Left kidney (tissue), 2 donors: ENCODE results near the gene TIGD4. TPM values are rescaled to one million over a fixed set of nuclear protein-coding genes. Genes with fewer than 3 reads are reported as not detected.
"Not testable (repeated sequence)": the region's sequence is repeated elsewhere in the genome, so short reads cannot be mapped to it uniquely, and the experiment has no call there.

Source experiments
- DNase-seq: peaks from one replicate; pipeline ENCODE4 v3.0.0-alpha.2; 2013
- polyA plus RNA-seq: library from polyadenylated mRNA; unstranded; fragments of 120-200 nt; gene quantifications from one replicate; pipeline ENCODE4 v1.2.1, GENCODE V29; 2013; ENCODE audit not compliant: insufficient read length

TIGD4 gene
- polyA plus RNA-seq, 1 donor = 3.1 TPM

GRCh38 chr4:152784490-152785350, 5.2 kb upstream of the TIGD4 start:
- no peak for DNase-seq

- DNase-seq = peak; percentile 38
Measured at GRCh38 chr4:152780267-152780778, 793 bp upstream of the TIGD4 start.

DNA sequence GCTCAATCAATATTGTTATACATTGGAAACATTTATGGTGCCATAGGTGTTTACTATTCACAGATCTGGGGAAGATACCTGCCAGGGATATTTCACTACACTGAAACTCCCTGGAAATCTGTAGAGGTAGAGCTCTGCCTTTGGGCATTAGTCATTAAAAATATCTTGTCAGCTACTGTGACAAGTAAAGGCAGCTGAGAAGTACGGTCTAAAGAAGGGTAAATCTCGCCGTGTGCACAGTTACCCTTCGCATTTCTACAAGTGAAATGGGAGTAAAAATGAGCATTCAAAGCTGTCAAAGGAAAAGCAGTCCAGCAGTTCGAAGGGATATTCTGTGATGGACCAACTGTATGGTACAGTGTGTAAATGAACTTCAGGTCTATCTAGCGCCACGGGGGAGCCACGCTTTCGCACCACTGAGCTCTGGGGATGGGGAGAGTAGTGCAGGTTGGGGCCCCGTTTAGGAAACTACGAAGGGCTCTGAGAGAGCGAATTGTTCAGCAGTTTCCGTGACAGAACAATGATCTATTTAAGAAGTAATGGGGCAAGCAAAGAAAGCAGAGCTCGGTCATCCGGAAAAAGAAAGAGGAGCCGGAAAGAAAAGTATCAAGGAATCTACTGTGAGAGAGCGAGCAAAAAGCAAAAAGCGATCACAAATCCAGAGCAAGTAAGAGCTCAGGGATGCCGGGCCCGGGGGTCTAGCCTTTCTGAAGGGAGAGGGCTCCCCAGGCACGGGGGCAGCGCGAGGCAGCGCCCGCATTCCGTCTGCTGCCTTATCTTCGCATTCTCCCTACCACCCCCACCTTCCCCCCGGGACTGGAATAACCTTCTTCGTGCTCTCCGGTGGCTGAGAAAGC, 646 bp downstream of the TIGD4 start:
- peak; percentile 42 for DNase-seq

GRCh38 chr4:152777488-152777887, 2.0 kb downstream of the TIGD4 start:
- DNase-seq = no peak

- DNase-seq = no peak
Measured at GRCh38 chr4:152776352-152776751, 3.2 kb downstream of the TIGD4 start.

- no peak for DNase-seq
Measured at GRCh38 chr4:152773953-152774352, 5.6 kb downstream of the TIGD4 start.

GRCh38 chr4:152773339-152773738, 6.2 kb downstream of the TIGD4 start:
- no peak for DNase-seq

- DNase-seq = no peak
Measured at GRCh38 chr4:152771741-152772533, 7.6 kb downstream of the TIGD4 start.

GRCh38 chr4:152765069-152765737, 14.3 kb downstream of the TIGD4 start:
- not testable (repeated sequence) for DNase-seq

GRCh38 chr4:152763796-152764195, 15.7 kb downstream of the TIGD4 start:
- DNase-seq = no peak

DNA sequence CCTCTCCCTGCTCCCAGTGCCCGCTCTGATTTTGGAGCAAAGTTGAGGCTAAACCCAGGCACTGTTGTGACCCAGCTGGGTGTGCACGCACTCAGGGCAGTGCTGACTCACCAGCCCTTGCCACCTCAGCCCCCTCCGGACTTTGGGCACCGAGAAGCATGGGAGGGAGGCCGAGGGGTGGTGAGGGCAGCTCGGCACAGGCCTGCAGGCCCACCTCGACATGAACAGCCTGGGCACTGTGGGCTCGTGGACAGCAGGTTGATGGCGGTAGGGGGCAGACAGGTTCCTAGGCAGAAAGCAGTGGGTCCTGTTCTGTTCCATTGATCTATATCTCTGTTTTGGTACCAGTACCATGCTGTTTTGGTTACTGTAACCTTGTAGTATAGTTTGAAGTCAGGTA, 30.9 kb downstream of the TIGD4 start:
- DNase-seq = no peak

DNA sequence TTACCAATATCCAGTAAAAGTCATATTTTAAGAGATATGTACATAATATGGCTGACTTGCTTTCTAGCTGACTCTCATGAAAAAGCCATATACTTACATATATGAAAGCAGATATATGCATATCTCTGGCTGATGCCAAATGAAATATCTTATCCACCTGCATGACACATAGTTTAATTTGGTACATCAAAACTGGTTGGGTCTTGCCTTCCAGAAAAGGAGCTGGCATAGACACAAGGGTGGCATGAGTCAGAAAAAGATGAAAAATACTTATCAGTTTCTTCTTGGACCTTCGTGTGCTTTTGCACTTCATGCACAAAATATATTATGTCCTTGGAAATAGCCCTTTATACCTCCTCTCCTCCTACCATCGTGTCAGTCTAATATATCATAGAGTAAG, 32.1 kb downstream of the TIGD4 start:
- no peak for DNase-seq

GRCh38 chr4:152738827-152739226, 40.7 kb downstream of the TIGD4 start:
- DNase-seq = no peak

DNA sequence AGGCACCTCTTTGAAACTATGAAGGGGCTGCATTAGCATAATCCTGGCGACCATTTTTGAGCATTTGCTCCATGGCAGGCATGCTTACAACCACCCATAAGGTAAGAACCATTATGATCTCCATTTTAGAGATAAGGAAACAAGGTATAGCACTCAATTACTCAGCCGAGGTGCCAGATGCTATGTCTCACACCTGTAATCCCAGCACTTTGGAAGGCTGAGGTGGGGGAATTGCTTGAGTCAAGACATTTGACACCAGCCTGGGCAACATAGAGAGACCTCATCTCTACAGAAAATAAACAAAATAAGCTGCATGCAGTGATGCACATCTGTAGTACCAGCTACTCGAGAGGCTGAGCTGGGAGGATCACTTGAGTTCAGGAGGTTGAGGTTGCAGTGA, 43.6 kb downstream of the TIGD4 start:
- DNase-seq = no peak

DNA sequence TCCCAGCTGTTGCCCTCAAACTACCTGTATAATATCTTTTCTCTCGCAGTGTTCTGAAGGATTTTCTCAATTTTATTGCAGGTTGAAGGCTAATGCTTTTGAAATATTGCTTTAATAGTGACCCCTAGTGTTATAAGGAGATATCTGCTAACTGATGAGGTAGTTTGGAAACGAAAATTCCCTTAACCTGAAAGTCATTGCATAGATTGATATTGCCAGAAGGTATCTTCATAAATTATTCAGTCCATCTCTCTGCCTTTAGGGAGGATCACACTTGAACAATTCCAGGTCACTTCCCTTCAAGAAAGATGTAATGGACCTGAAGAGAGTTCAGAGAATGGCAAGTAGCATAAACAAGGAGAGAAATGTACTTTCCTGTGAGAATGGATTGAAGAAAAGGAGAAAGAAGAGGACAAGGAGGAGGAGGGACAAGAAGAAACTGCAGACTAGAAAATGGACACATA, 44.1 kb downstream of the TIGD4 start:
- no peak for DNase-seq

- DNase-seq = no peak
Measured at GRCh38 chr4:152734699-152735050, 44.9 kb downstream of the TIGD4 start.

DNA sequence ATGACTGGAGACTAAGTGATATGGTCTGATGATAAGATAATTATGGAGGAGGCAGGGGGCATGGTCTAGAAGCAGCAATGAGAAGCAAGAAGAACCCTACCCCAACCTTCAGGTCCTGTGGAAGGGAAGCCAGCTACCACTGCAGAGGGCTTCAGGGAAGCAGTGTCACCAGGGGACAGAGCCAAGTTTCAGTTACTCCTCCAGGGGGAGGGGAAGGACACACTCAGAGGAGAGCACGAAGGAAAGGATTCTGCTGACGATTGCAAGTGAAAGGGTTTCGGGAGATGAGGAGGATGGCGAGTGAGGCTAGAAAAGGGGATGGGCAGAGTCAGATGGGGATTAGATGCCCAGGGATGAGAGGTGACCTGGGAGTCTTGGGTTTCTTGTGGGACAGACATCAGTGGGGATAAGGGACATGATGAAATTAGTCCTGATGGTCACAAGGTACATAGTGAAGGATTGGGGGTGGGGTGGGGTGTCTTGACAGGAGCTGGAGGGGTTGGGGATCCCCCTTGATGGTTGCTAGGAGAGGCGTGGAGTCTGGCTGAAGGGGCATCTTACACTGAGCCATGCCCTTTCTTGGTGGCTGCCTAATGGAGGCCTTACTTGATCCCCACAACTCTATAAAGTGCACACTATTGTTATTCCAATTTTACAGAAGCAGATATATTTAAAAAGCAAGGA, 45.4 kb downstream of the TIGD4 start:
- no peak for DNase-seq

DNA sequence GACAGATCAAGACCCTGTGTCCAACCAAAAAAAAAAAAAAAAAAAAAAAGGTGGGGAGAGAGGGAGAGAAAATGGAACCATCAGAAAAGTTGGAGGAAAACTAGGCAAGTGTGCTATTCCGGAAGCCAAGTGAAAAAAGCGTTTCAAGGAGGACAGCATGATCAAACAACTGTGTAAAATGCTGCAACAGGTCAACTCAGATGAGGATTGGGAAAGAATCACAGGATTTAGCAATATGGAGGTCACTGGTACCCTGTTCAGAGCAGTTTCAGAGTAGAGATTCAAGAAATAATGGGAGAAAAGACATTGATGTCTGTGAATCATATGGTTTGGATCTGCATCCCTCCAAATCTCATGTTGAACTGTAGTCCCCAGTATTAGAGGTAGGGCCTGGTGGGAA, 47.5 kb downstream of the TIGD4 start:
- no peak for DNase-seq

GRCh38 chr4:152729466-152729865, 50.1 kb downstream of the TIGD4 start:
- no peak for DNase-seq

DNA sequence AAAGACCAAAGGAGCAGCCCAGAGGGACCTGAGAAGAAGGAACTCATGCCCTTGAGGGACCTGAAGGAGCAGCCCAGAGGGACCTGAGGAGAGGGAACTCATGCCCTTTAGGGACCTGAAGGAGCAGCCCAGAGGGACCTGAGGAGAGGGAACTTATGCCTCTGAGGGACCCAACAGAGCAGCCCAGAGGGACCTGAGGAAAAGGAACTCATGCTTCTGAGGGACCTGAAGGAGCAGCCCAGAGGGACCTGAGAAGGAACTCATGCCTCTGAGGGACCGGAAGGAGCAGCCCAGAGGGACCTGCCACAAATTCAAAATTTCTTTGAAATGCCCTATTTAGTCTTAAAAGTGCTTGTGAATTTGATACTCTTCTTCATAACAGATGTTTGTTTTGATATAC, 51.2 kb downstream of the TIGD4 start:
- no peak for DNase-seq

DNA sequence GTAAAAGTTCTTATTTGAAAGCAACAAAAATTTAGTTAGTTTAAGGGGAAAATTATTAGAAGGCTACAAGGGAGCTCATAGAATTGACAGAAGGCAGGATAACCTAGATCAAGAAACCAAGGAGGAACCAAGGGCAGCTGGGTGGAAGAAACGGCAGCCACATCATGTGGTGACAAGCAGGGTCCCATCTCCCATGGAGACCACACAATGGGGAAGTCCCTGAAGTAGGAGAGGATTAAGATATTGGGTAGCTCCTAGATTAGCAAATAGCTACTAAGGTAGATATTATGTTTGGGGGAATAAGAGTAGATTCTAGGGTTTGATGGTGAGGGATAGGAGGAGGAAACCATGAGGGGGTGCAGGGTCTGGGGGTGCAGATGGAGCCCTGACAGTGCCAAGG, 51.7 kb downstream of the TIGD4 start:
- DNase-seq = no peak
